ENCODE data around the gene SH3TC1. TPM values are rescaled to one million over a fixed set of nuclear protein-coding genes. Genes with fewer than 3 reads are reported as not detected.

The SH3TC1 gene
- polyA plus RNA-seq, 1 donor (not counting 4 experiments of a cell fraction or from before 2014, with no cell fraction given): 12.3 TPM

GRCh38 chr4:8244001-8244757, 45.1 kb downstream of the SH3TC1 start:
- Histone ChIP-seq H3K79me2 (ENCODE audit: control insufficient read depth, insufficient read depth, low read length) (no peaks in the 10 kb centered on the region), H3K4me2 (ENCODE audit: control insufficient read depth, extremely low read depth, insufficient read depth, low read depth, low read length) (no peak overlapping the region), H3K27me3 (ENCODE audit: control insufficient read depth, extremely low read depth, insufficient read depth, low read length) (no peaks in the 10 kb centered on the region), H3K4me3 (ENCODE audit: control insufficient read depth in 2 of 3, extremely low read depth in 1 of 3, insufficient read depth in 2 of 3, low read depth in 1 of 3, low read length in 3 of 3) (no peak overlapping the region), H2AFZ (ENCODE audit: control insufficient read depth, low read length) (no peak overlapping the region), H3K36me3 (ENCODE audit: control insufficient read depth in 2 of 2, extremely low read depth in 1 of 2, insufficient read depth in 2 of 2, low read length in 2 of 2) (peaks cover 9 to 22% of the 10 kb centered on the region in 2 experiments), H3K9me3 (ENCODE audit: control insufficient read depth, low read depth, low read length) (no peaks in the 10 kb centered on the region), H3K9me1 (ENCODE audit: control insufficient read depth, extremely low read depth, insufficient read depth, low read length) (no peaks in the 10 kb centered on the region), H3K9ac (ENCODE audit: control insufficient read depth, extremely low read depth, insufficient read depth, low read length) (no peak overlapping the region), H4K20me1 (ENCODE audit: control insufficient read depth, extremely low read depth, insufficient read depth, low read length) (peaks cover 2% of the 10 kb centered on the region), H3K27ac (ENCODE audit: control insufficient read depth, insufficient read depth, low read length) (no peak overlapping the region), H3K4me1 (ENCODE audit: control insufficient read depth, extremely low read depth, insufficient read depth, low read length) (no peaks in the 10 kb centered on the region)
- DNase-seq (ENCODE audit: low read depth, low spot score) (no peak), FAIRE-seq (no peak)
- no peak for TF ChIP-seq EZH2 (IDR thresholded peaks at IDR 0.05; ENCODE audit: low read length)
- no peak for TF ChIP-seq CTCF (optimal IDR thresholded peaks at IDR 0.05 in 1 of 3, IDR thresholded peaks at IDR 0.05 in 1 of 3, conservative IDR thresholded peaks at IDR 0.05 in 1 of 3; ENCODE audit: extremely low read depth in 1 of 3, insufficient read depth in 2 of 3, low read length in 3 of 3)
- dilution Hi-C loops (cut with MboI; ENCODE audit: extremely low pct_ligation_motif_present, low sequenced_read_pairs): no loop called here

GRCh38 chr4:8244931-8245460, 45.9 kb downstream of the SH3TC1 start:
- H3K27me3 ChIP-seq (ENCODE audit: control insufficient read depth, extremely low read depth, insufficient read depth, low read length): no peaks in the 10 kb centered on the region
- FAIRE-seq (no peak), DNase-seq (ENCODE audit: low read depth, low spot score) (no peak)
- H3K9me3 ChIP-seq (ENCODE audit: control insufficient read depth, low read depth, low read length): no peaks in the 10 kb centered on the region
- dilution Hi-C loops (cut with MboI; ENCODE audit: extremely low pct_ligation_motif_present, low sequenced_read_pairs): no loop called here
- no peak overlapping the region for H2AFZ ChIP-seq (ENCODE audit: control insufficient read depth, low read length)
- H3K79me2 ChIP-seq (ENCODE audit: control insufficient read depth, insufficient read depth, low read length): no peaks in the 10 kb centered on the region
- no peak for TF ChIP-seq EZH2 (IDR thresholded peaks at IDR 0.05; ENCODE audit: low read length)
- TF ChIP-seq CTCF (optimal IDR thresholded peaks at IDR 0.05 in 1 of 3, IDR thresholded peaks at IDR 0.05 in 1 of 3, conservative IDR thresholded peaks at IDR 0.05 in 1 of 3; ENCODE audit: extremely low read depth in 1 of 3, insufficient read depth in 2 of 3, low read length in 3 of 3): no peak
- H3K4me1 ChIP-seq (ENCODE audit: control insufficient read depth, extremely low read depth, insufficient read depth, low read length): no peaks in the 10 kb centered on the region
- H3K27ac ChIP-seq (ENCODE audit: control insufficient read depth, insufficient read depth, low read length): no peak overlapping the region
- H3K9ac ChIP-seq (ENCODE audit: control insufficient read depth, extremely low read depth, insufficient read depth, low read length): no peak overlapping the region
- H3K4me2 ChIP-seq (ENCODE audit: control insufficient read depth, extremely low read depth, insufficient read depth, low read depth, low read length): no peak overlapping the region
- no peaks in the 10 kb centered on the region for H3K9me1 ChIP-seq (ENCODE audit: control insufficient read depth, extremely low read depth, insufficient read depth, low read length)
- no peak overlapping the region for H3K4me3 ChIP-seq (ENCODE audit: control insufficient read depth in 2 of 3, extremely low read depth in 1 of 3, insufficient read depth in 2 of 3, low read depth in 1 of 3, low read length in 3 of 3)
- peaks cover 9 to 15% of the 10 kb centered on the region in 2 experiments for H3K36me3 ChIP-seq (ENCODE audit: control insufficient read depth in 2 of 2, extremely low read depth in 1 of 2, insufficient read depth in 2 of 2, low read length in 2 of 2)
- no peaks in the 10 kb centered on the region for H4K20me1 ChIP-seq (ENCODE audit: control insufficient read depth, extremely low read depth, insufficient read depth, low read length)

Data from keratinocyte (primary cell).